ENCODE data around the gene SRGAP3.

Gene SRGAP3

GRCh38 chr3:9211155-9211950, 38.1 kb downstream of the SRGAP3 start:
- TF ChIP-seq, protein P1, sequence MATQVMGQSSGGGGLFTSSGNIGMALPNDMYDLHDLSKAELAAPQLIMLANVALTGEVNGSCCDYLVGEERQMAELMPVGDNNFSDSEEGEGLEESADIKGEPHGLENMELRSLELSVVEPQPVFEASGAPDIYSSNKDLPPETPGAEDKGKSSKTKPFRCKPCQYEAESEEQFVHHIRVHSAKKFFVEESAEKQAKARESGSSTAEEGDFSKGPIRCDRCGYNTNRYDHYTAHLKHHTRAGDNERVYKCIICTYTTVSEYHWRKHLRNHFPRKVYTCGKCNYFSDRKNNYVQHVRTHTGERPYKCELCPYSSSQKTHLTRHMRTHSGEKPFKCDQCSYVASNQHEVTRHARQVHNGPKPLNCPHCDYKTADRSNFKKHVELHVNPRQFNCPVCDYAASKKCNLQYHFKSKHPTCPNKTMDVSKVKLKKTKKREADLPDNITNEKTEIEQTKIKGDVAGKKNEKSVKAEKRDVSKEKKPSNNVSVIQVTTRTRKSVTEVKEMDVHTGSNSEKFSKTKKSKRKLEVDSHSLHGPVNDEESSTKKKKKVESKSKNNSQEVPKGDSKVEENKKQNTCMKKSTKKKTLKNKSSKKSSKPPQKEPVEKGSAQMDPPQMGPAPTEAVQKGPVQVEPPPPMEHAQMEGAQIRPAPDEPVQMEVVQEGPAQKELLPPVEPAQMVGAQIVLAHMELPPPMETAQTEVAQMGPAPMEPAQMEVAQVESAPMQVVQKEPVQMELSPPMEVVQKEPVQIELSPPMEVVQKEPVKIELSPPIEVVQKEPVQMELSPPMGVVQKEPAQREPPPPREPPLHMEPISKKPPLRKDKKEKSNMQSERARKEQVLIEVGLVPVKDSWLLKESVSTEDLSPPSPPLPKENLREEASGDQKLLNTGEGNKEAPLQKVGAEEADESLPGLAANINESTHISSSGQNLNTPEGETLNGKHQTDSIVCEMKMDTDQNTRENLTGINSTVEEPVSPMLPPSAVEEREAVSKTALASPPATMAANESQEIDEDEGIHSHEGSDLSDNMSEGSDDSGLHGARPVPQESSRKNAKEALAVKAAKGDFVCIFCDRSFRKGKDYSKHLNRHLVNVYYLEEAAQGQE (IDR thresholded peaks at IDR 0.05; ENCODE audit: low read depth), result no peak
- TF ChIP-seq RAD21 (IDR thresholded peaks at IDR 0.05; ENCODE audit: low read depth), result no peak

DNA sequence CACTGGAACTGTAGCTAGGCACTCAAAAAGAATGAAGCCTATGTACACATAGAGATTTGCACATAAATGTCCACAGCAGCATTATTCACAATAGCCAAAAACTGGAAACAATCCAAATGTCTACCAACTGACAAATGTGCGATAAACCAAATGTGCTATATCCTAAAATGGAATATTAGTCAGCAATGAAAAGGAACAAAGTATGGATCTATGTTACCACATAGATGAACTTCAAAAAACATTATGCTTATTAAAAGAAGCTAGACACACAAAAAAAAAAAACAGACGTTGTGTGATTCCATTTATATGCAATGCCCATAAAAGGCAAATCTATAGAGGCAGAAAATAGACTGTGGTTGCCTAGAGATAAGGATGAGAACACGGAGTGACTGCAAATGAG, 39.7 kb downstream of the SRGAP3 start:
- TF ChIP-seq CEBPB (IDR thresholded peaks at IDR 0.05) (no peak), ZBTB7A (IDR thresholded peaks at IDR 0.05; ENCODE audit: low read depth) (no peak), EGR1 (IDR thresholded peaks at IDR 0.05) (no peak), CREB1 (IDR thresholded peaks at IDR 0.05; ENCODE audit: low read depth) (no peak), NFIC (IDR thresholded peaks at IDR 0.05) (no peak), TAF1 (IDR thresholded peaks at IDR 0.05; ENCODE audit: low read depth) (no peak), TCF12 (IDR thresholded peaks at IDR 0.05; ENCODE audit: low read depth) (no peak), RAD21 (IDR thresholded peaks at IDR 0.05; ENCODE audit: low read depth) (no peak), EP300 (IDR thresholded peaks at IDR 0.05; ENCODE audit: borderline replicate concordance) (no peak), YY1 (IDR thresholded peaks at IDR 0.05; ENCODE audit: low read depth) (no peak)

DNA sequence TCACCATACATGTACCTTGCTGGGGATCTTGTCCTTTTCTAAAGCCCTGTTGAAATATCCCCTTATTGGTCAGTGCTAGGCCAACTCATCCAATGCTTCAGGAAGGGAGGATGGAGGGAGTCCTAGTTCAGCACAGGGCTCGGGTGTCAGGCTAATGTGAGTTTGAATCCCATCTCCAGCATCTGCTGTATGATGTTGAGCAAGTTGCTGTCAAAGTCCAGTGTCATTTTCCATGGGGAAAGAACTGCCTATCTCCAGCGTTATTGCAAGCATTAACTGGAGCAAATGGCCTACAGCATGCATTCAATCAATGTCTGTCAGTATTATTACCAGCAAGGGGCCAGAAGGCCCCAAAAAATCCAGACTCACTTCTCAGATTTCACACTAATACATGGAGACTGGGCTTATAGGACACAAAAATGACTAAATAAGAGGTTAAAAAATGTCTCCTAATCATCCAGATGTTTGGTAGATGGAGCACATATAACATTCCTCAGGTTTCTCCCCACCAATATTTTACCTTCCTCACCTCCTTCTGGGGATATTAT, 40.8 kb downstream of the SRGAP3 start:
- TF ChIP-seq TCF12 (IDR thresholded peaks at IDR 0.05; ENCODE audit: low read depth) (no peak), TAF1 (IDR thresholded peaks at IDR 0.05; ENCODE audit: low read depth) (no peak), EP300 (IDR thresholded peaks at IDR 0.05; ENCODE audit: borderline replicate concordance) (no peak), ZBTB7A (IDR thresholded peaks at IDR 0.05; ENCODE audit: low read depth) (no peak), TEAD4 (IDR thresholded peaks at IDR 0.05) (no peak), CEBPB (IDR thresholded peaks at IDR 0.05) (no peak), FOXM1 (IDR thresholded peaks at IDR 0.05; ENCODE audit: borderline replicate concordance, low read depth) (no peak), RAD21 (IDR thresholded peaks at IDR 0.05; ENCODE audit: low read depth) (no peak), EGR1 (IDR thresholded peaks at IDR 0.05) (no peak), CREB1 (IDR thresholded peaks at IDR 0.05; ENCODE audit: low read depth) (no peak), USF1 (IDR thresholded peaks at IDR 0.05) (no peak), NFIC (IDR thresholded peaks at IDR 0.05) (no peak)
- TF ChIP-seq, protein P2, sequence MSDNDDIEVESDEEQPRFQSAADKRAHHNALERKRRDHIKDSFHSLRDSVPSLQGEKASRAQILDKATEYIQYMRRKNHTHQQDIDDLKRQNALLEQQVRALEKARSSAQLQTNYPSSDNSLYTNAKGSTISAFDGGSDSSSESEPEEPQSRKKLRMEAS (IDR thresholded peaks at IDR 0.05), result no peak

- TF ChIP-seq CEBPB (IDR thresholded peaks at IDR 0.05), result no peak
- no peak for TF ChIP-seq EP300 (IDR thresholded peaks at IDR 0.05; ENCODE audit: borderline replicate concordance)
- TF ChIP-seq, protein P2 (IDR thresholded peaks at IDR 0.05), result no peak
- TF ChIP-seq YY1 (IDR thresholded peaks at IDR 0.05; ENCODE audit: low read depth), result no peak
- no peak for TF ChIP-seq TAF1 (IDR thresholded peaks at IDR 0.05; ENCODE audit: low read depth)
- no peak for TF ChIP-seq NFIC (IDR thresholded peaks at IDR 0.05)
- TF ChIP-seq FOXM1 (IDR thresholded peaks at IDR 0.05; ENCODE audit: borderline replicate concordance, low read depth), result no peak
- TF ChIP-seq TCF12 (IDR thresholded peaks at IDR 0.05; ENCODE audit: low read depth), result no peak
- no peak for TF ChIP-seq RAD21 (IDR thresholded peaks at IDR 0.05; ENCODE audit: low read depth)
- TF ChIP-seq, protein P1 (IDR thresholded peaks at IDR 0.05; ENCODE audit: low read depth), result no peak
- no peak for TF ChIP-seq TEAD4 (IDR thresholded peaks at IDR 0.05)
- no peak for TF ChIP-seq EGR1 (IDR thresholded peaks at IDR 0.05)
- TF ChIP-seq ZBTB7A (IDR thresholded peaks at IDR 0.05; ENCODE audit: low read depth), result no peak
- TF ChIP-seq CREB1 (IDR thresholded peaks at IDR 0.05; ENCODE audit: low read depth), result no peak
- TF ChIP-seq USF1 (IDR thresholded peaks at IDR 0.05), result no peak
Measured at GRCh38 chr3:9207116-9207763, 42.2 kb downstream of the SRGAP3 start.

DNA sequence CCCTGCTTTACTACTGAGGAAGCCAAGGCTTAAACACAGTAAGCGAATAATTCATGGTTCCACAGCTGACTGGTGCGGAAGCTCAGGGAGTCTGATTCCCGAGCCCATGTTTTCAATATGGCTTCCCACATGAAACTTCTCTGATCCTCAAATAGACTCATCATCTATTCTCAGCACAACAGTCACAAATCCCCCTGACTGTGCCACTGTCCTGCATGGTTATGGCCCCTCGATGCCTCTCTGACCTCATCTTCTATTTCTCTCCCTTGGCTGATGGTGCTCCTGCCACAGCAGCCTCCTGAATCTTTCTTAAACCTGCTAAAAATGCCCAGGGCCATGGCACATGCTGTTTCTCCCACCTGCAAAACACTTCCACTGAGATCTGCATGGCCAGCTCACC, 43.2 kb downstream of the SRGAP3 start:
- no peak for TF ChIP-seq CEBPB (IDR thresholded peaks at IDR 0.05)
- TF ChIP-seq, protein P1 (IDR thresholded peaks at IDR 0.05; ENCODE audit: low read depth), result no peak
- TF ChIP-seq TEAD4 (IDR thresholded peaks at IDR 0.05), result no peak
- TF ChIP-seq FOXM1 (IDR thresholded peaks at IDR 0.05; ENCODE audit: borderline replicate concordance, low read depth), result no peak
- no peak for TF ChIP-seq USF1 (IDR thresholded peaks at IDR 0.05)
- TF ChIP-seq NFIC (IDR thresholded peaks at IDR 0.05), result no peak
- TF ChIP-seq TCF12 (IDR thresholded peaks at IDR 0.05; ENCODE audit: low read depth), result no peak
